ENCODE measurements around the gene ARID1B. TPM values are rescaled to one million over a fixed set of nuclear protein-coding genes. Genes with fewer than 3 reads are reported as not detected.

Gene ARID1B
- total RNA-seq, 1 experiment from 2014 or later: 91.7 TPM

DNA sequence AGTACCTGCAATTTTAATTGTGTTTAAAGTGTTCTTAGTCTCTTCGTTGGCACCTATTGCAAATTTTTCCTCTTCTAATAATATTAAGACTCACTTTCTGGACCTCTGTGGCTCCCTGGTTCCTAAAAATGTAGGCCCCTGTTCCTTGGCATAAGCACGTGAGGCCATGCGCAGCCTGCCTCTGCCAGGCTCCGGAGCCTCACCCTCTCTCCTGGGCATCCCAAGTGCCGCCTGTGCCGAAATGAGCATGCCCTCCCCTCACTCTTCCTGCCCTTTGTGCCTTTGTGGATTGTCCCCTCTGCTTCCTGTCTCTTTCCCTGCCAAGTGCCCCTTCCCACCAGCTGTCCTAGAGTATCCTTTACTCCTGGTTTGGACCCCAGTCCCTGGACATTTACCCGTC is 300.1 kb downstream of the ARID1B start:
- H3K36me3 ChIP-seq (ENCODE audit: control insufficient read depth, insufficient read depth, low read length): no peaks in the 10 kb centered on the region; the same call in 1 of the 2 replicates
- ChIA-PET CTCF (no interaction called here), POLR2A (no interaction called here)
- H3K27me3 ChIP-seq (ENCODE audit: control insufficient read depth, insufficient read depth, low read length): no peaks in the 10 kb centered on the region
- in situ Hi-C loops (cut with HindIII; ENCODE audit: low pct_unique_long_range_greater_than_20kb, low sequenced_read_pairs) (no loop called here), intact Hi-C loops (cut with micrococcal nuclease; ENCODE audit: unreplicated experiment) (no loop called here)
- no peak overlapping the region for H3K27ac ChIP-seq (ENCODE audit: low read length)
- ATAC-seq: no peak
- BruUV-seq (replicated peaks): no TSS peak
- no peak overlapping the region for H3K4me3 ChIP-seq (ENCODE audit: low read depth in 2 of 2, low read length in 2 of 2)
- H3K4me1 ChIP-seq (ENCODE audit: control insufficient read depth, insufficient read depth, low read length): peaks cover 10% of the 10 kb centered on the region; the same call in 1 of the 2 replicates
- DNase-seq (ENCODE audit: low read depth, low spot score): no peak
- no peaks in the 10 kb centered on the region for H3K9me3 ChIP-seq (ENCODE audit: control insufficient read depth, insufficient read depth, low read depth, low read length)
- no peak for TF ChIP-seq SIN3A (IDR thresholded peaks at IDR 0.05; ENCODE audit: borderline replicate concordance, insufficient read depth, low read depth, low read length)

DNA sequence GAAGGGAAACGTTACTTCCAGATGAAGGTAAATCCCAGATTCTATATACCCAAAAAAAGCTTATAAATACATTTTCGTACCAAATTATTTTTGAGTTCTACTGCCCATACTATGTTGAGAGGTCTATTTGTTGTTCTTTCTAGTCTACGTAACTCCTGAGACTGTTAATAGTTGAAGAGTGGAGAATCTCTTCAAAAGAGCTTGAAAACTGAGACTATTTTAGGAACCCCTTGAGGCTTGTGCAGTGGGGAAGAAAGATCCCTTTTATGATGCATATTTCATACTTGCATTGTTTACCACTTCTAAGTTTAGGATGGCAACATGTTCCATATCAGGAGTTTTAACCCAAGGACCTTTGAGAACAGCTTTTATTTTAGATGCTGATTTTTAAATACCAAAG is 301.1 kb downstream of the ARID1B start:
- no peak for ATAC-seq
- H3K4me3 ChIP-seq (ENCODE audit: low read depth in 2 of 2, low read length in 2 of 2): no peak overlapping the region
- no peaks in the 10 kb centered on the region for H3K36me3 ChIP-seq (ENCODE audit: control insufficient read depth, insufficient read depth, low read length)
- H3K9me3 ChIP-seq (ENCODE audit: control insufficient read depth, insufficient read depth, low read depth, low read length): no peaks in the 10 kb centered on the region
- in situ Hi-C loops (cut with HindIII; ENCODE audit: low pct_unique_long_range_greater_than_20kb, low sequenced_read_pairs): no loop called here
- TF ChIP-seq POLR2AphosphoS5 (IDR thresholded peaks at IDR 0.05; ENCODE audit: low read depth, low read length): no peak
- TF ChIP-seq TCF7L2 (IDR thresholded peaks at IDR 0.05; ENCODE audit: low read depth, low read length): no peak
- TF ChIP-seq, protein P1, sequence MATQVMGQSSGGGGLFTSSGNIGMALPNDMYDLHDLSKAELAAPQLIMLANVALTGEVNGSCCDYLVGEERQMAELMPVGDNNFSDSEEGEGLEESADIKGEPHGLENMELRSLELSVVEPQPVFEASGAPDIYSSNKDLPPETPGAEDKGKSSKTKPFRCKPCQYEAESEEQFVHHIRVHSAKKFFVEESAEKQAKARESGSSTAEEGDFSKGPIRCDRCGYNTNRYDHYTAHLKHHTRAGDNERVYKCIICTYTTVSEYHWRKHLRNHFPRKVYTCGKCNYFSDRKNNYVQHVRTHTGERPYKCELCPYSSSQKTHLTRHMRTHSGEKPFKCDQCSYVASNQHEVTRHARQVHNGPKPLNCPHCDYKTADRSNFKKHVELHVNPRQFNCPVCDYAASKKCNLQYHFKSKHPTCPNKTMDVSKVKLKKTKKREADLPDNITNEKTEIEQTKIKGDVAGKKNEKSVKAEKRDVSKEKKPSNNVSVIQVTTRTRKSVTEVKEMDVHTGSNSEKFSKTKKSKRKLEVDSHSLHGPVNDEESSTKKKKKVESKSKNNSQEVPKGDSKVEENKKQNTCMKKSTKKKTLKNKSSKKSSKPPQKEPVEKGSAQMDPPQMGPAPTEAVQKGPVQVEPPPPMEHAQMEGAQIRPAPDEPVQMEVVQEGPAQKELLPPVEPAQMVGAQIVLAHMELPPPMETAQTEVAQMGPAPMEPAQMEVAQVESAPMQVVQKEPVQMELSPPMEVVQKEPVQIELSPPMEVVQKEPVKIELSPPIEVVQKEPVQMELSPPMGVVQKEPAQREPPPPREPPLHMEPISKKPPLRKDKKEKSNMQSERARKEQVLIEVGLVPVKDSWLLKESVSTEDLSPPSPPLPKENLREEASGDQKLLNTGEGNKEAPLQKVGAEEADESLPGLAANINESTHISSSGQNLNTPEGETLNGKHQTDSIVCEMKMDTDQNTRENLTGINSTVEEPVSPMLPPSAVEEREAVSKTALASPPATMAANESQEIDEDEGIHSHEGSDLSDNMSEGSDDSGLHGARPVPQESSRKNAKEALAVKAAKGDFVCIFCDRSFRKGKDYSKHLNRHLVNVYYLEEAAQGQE (IDR thresholded peaks at IDR 0.05; ENCODE audit: insufficient read depth in 1 of 2, low read depth in 2 of 2, low read length in 1 of 2): no peak
- TF ChIP-seq SIN3A (IDR thresholded peaks at IDR 0.05; ENCODE audit: borderline replicate concordance, insufficient read depth, low read depth, low read length): no peak
- TF ChIP-seq, protein P2, sequence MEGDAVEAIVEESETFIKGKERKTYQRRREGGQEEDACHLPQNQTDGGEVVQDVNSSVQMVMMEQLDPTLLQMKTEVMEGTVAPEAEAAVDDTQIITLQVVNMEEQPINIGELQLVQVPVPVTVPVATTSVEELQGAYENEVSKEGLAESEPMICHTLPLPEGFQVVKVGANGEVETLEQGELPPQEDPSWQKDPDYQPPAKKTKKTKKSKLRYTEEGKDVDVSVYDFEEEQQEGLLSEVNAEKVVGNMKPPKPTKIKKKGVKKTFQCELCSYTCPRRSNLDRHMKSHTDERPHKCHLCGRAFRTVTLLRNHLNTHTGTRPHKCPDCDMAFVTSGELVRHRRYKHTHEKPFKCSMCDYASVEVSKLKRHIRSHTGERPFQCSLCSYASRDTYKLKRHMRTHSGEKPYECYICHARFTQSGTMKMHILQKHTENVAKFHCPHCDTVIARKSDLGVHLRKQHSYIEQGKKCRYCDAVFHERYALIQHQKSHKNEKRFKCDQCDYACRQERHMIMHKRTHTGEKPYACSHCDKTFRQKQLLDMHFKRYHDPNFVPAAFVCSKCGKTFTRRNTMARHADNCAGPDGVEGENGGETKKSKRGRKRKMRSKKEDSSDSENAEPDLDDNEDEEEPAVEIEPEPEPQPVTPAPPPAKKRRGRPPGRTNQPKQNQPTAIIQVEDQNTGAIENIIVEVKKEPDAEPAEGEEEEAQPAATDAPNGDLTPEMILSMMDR (IDR thresholded peaks at IDR 0.05): no peak
- intact Hi-C loops (cut with micrococcal nuclease; ENCODE audit: unreplicated experiment): no loop called here
- H3K27ac ChIP-seq (ENCODE audit: low read length): no peak overlapping the region
- BruUV-seq (replicated peaks): no TSS peak
- POLR2A ChIA-PET: no interaction called here
- peaks cover 10% of the 10 kb centered on the region; the same call in 1 of the 2 replicates for H3K4me1 ChIP-seq (ENCODE audit: control insufficient read depth, insufficient read depth, low read length)
- H3K27me3 ChIP-seq (ENCODE audit: control insufficient read depth, insufficient read depth, low read length): no peaks in the 10 kb centered on the region
- CTCF ChIA-PET: no interaction called here
- no peak for DNase-seq (ENCODE audit: low read depth, low spot score)

DNA sequence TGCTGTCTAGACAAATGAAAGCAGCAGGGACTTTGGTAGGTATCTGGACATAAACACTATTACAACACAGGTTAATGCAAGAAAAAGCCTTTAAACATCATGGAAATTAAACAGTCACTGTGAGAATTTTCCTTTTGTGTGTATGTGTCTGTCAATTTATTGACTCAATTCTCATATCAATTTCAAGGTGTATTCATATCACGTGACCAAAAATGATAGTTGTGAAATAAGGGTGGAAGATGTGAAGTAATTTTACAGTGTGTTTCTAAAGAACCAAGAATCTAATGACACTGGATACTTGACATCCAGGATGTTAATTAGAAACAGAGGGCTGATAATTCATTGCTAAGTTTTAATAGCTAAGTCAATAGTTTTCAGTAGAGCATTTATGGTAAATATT is 302.1 kb downstream of the ARID1B start:
- Histone ChIP-seq H3K36me3 (ENCODE audit: control insufficient read depth, insufficient read depth, low read length) (no peaks in the 10 kb centered on the region), H3K27ac (ENCODE audit: low read length) (no peak overlapping the region), H3K9me3 (ENCODE audit: control insufficient read depth, insufficient read depth, low read depth, low read length) (no peaks in the 10 kb centered on the region), H3K27me3 (ENCODE audit: control insufficient read depth, insufficient read depth, low read length) (no peaks in the 10 kb centered on the region), H3K4me3 (ENCODE audit: low read depth in 2 of 2, low read length in 2 of 2) (no peak overlapping the region), H3K4me1 (ENCODE audit: control insufficient read depth, insufficient read depth, low read length) (peaks cover 10% of the 10 kb centered on the region; the same call in 1 of the 2 replicates)
- ChIA-PET POLR2A (interaction anchor here (0.7 kb wide), 1 partner anchor 10 kb away, joined by 3 read pairs; no protein-coding TSS in a partner anchor), CTCF (no interaction called here)
- no TSS peak for BruUV-seq (replicated peaks)
- in situ Hi-C loops (cut with HindIII; ENCODE audit: low pct_unique_long_range_greater_than_20kb, low sequenced_read_pairs): no loop called here
- no peak for ATAC-seq
- TF ChIP-seq, protein P1 (IDR thresholded peaks at IDR 0.05; ENCODE audit: insufficient read depth in 1 of 2, low read depth in 2 of 2, low read length in 1 of 2): no peak
- TF ChIP-seq SIN3A (IDR thresholded peaks at IDR 0.05; ENCODE audit: borderline replicate concordance, insufficient read depth, low read depth, low read length) (no peak), POLR2AphosphoS5 (IDR thresholded peaks at IDR 0.05; ENCODE audit: low read depth, low read length) (no peak), TCF7L2 (IDR thresholded peaks at IDR 0.05; ENCODE audit: low read depth, low read length) (no peak)
- TF ChIP-seq, protein P2 (IDR thresholded peaks at IDR 0.05): no peak
- intact Hi-C loops (cut with micrococcal nuclease; ENCODE audit: unreplicated experiment): no loop called here
- DNase-seq (ENCODE audit: low read depth, low spot score): no peak
